Skeletal muscle satellite cell (primary cell): ENCODE results near the gene ARHGAP33.
"Not testable (repeated sequence)": the region's sequence is repeated elsewhere in the genome, so short reads cannot be mapped to it uniquely, and the experiment has no call there.

Experiments
- H3K27me3 ChIP-seq: 2 replicates; pipeline ENCODE4 v1.7.0; 2013; ENCODE audit warnings: low read length; ENCODE audit not compliant: control insufficient read depth, insufficient read depth
- H3K36me3 ChIP-seq: 2 replicates; pipeline ENCODE4 v1.7.0; 2013; ENCODE audit warnings: mild to moderate bottlenecking, control low read depth, low read length; ENCODE audit not compliant: insufficient read depth
- H3K4me1 ChIP-seq: 2 replicates; pipeline ENCODE4 v1.7.0; 2013; ENCODE audit warnings: low read length; ENCODE audit not compliant: control insufficient read depth, insufficient read depth
- H3K4me2 ChIP-seq: 2 replicates; pipeline ENCODE4 v1.7.0; 2013; ENCODE audit warnings: mild to moderate bottlenecking, low read length
- H3K4me3 ChIP-seq: 2 replicates; pipeline ENCODE4 v1.7.0; 2013; ENCODE audit warnings: low read length
- H3K9ac ChIP-seq: 2 replicates; pipeline ENCODE4 v1.7.0; 2013; ENCODE audit warnings: mild to moderate bottlenecking, low read depth, low read length, moderate library complexity
- H3K9me3 ChIP-seq: replicated peaks from 2 replicates; pipeline ENCODE4 v1.7.0; 2013; ENCODE audit warnings: mild to moderate bottlenecking, control low read depth, low read length

ARHGAP33 gene

DNA sequence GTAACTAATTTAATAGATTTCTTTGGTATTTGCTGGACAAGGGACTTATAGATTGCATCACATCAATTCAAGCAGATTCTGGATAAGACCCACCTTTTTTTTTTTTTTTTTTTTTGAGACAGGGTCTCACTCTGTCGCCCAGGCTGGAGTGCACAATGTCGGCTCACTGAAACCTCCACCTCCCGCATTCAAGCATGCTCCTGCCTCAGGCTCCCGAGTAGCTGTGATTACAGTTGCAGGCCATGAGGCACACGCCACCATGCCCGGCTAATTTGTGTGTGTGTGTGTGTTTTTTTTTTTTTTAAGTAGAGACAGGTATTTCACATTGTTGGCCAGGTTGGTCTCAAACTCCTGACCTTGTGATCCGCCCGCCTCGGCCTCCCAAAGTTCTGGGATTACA lies 41.5 kb downstream of the ARHGAP33 start:
- H3K4me3 ChIP-seq: no peak overlapping the region
- no peaks in the 10 kb centered on the region for H3K9me3 ChIP-seq
- H3K9ac ChIP-seq: no peak overlapping the region
- H3K36me3 ChIP-seq: no peaks in the 10 kb centered on the region
- peaks cover 28% of the 10 kb centered on the region for H3K27me3 ChIP-seq
- no peaks in the 10 kb centered on the region for H3K4me1 ChIP-seq
- no peak overlapping the region for H3K4me2 ChIP-seq

GRCh38 chr19:35818445-35818844 lies 43.1 kb downstream of the ARHGAP33 start:
- no peak overlapping the region for H3K4me2 ChIP-seq
- H3K27me3 ChIP-seq: peaks cover 17% of the 10 kb centered on the region
- no peak overlapping the region for H3K9ac ChIP-seq
- H3K9me3 ChIP-seq: no peaks in the 10 kb centered on the region
- no peaks in the 10 kb centered on the region for H3K4me1 ChIP-seq
- no peaks in the 10 kb centered on the region for H3K36me3 ChIP-seq
- H3K4me3 ChIP-seq: no peak overlapping the region

DNA sequence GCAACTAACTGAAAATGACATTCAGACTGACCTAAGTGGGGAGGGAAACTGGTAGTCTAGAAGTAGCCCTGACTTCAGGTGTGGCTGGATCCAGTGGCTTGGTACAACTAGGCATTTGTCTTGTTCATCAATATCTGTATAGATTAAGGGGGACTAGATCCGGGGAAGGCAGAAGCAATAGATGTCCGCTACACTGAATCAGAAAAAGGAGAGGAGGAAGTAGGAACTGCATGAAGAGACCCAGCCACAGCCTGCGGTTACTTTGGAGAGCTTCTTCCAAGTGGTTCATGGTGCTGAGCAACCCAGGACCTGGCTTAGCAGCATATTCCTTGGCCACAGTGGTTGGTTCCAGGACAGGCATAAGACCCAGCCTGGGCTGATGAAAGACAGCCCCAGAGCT lies 47.2 kb downstream of the ARHGAP33 start:
- H3K4me3 ChIP-seq: no peak overlapping the region
- H3K9me3 ChIP-seq: no peaks in the 10 kb centered on the region
- H3K4me1 ChIP-seq: no peaks in the 10 kb centered on the region
- no peak overlapping the region for H3K9ac ChIP-seq
- H3K4me2 ChIP-seq: no peak overlapping the region
- peaks cover 11% of the 10 kb centered on the region for H3K27me3 ChIP-seq
- no peaks in the 10 kb centered on the region for H3K36me3 ChIP-seq

- Histone ChIP-seq H3K9me3 (no peaks in the 10 kb centered on the region), H3K4me1 (no peaks in the 10 kb centered on the region), H3K9ac (no peak overlapping the region), H3K4me2 (no peak overlapping the region), H3K27me3 (peaks cover under 1% of the 10 kb centered on the region), H3K36me3 (no peaks in the 10 kb centered on the region), H3K4me3 (no peak overlapping the region)
These were observed 48.8 kb downstream of the ARHGAP33 start for GRCh38 chr19:35824150-35824549.

GRCh38 chr19:35828692-35829301 lies 53.4 kb downstream of the ARHGAP33 start:
- H3K4me2 ChIP-seq: no peak overlapping the region
- no peaks in the 10 kb centered on the region for H3K9me3 ChIP-seq
- H3K4me1 ChIP-seq: no peaks in the 10 kb centered on the region
- no peak overlapping the region for H3K4me3 ChIP-seq
- no peaks in the 10 kb centered on the region for H3K36me3 ChIP-seq
- no peak overlapping the region for H3K9ac ChIP-seq
- peaks cover 1% of the 10 kb centered on the region for H3K27me3 ChIP-seq

- H3K4me3 ChIP-seq: no peak overlapping the region
- H3K4me1 ChIP-seq: no peaks in the 10 kb centered on the region
- H3K9ac ChIP-seq: no peak overlapping the region
- no peaks in the 10 kb centered on the region for H3K36me3 ChIP-seq
- H3K4me2 ChIP-seq: no peak overlapping the region
- no peaks in the 10 kb centered on the region for H3K9me3 ChIP-seq
- peaks cover 9% of the 10 kb centered on the region for H3K27me3 ChIP-seq
These were observed 55.6 kb downstream of the ARHGAP33 start for GRCh38 chr19:35830986-35831385.

- Histone ChIP-seq H3K4me3 (no peak overlapping the region), H3K9ac (no peak overlapping the region), H3K9me3 (no peaks in the 10 kb centered on the region), H3K4me1 (no peaks in the 10 kb centered on the region), H3K27me3 (peaks cover 9% of the 10 kb centered on the region), H3K36me3 (no peaks in the 10 kb centered on the region), H3K4me2 (no peak overlapping the region)
These were observed 56.7 kb downstream of the ARHGAP33 start for GRCh38 chr19:35832054-35832453.

GRCh38 chr19:35833972-35834371 lies 58.6 kb downstream of the ARHGAP33 start:
- H3K27me3 ChIP-seq: peaks cover 9% of the 10 kb centered on the region

GRCh38 chr19:35836096-35836495 lies 60.7 kb downstream of the ARHGAP33 start:
- H3K4me3 ChIP-seq, H3K9me3 ChIP-seq, H3K4me1 ChIP-seq, H3K36me3 ChIP-seq, H3K9ac ChIP-seq, H3K4me2 ChIP-seq, H3K27me3 ChIP-seq: not testable (repeated sequence)

More at GRCh38 chr19:35833972-35834371, 58.6 kb downstream of the ARHGAP33 start:
- no peak overlapping the region for H3K9ac ChIP-seq
- no peaks in the 10 kb centered on the region for H3K4me1 ChIP-seq
- H3K36me3 ChIP-seq: no peaks in the 10 kb centered on the region
- no peak overlapping the region for H3K4me3 ChIP-seq
- no peak overlapping the region for H3K4me2 ChIP-seq
- H3K9me3 ChIP-seq: peaks cover 2% of the 10 kb centered on the region
